B cell (primary cell): Measurements from ENCODE around the gene ERGIC1. TPM values are rescaled to one million over a fixed set of nuclear protein-coding genes. Genes with fewer than 3 reads are reported as not detected.

Experiments
- ATAC-seq: fragments of 200-7000 bp; cut with Tn5 transposase; one replicate; pipeline ENCODE4 v1.10.0; 2021; ENCODE audit warnings: low read depth, mild to moderate bottlenecking, moderate number of reproducible peaks, moderate library complexity
- CTCF ChIA-PET: fragments of 350-600 bp; sonication (Branson Sonifier 250); formaldehyde crosslinking; loops from one replicate; lab custom pipeline; 2021; ENCODE audit warnings: antibody characterized with exemption, inconsistent platforms; lab: Charles Lee
- POLR2A ChIA-PET: fragments of 350-600 bp; sonication (Branson Sonifier 250); formaldehyde crosslinking; loops from one replicate; lab custom pipeline; 2021; ENCODE audit warnings: antibody characterized with exemption; lab: Charles Lee
- DNase-seq: peaks from one replicate; pipeline ENCODE4 v3.0.0; 2013
- H2AFZ ChIP-seq: 2 replicates; pipeline ENCODE4 v1.6.1; 2012; ENCODE audit warnings: mild to moderate bottlenecking, low read depth, low read length; ENCODE audit not compliant: insufficient read depth, poor library complexity, severe bottlenecking
- H3K27ac ChIP-seq, 2 donors: 1 replicate in 1 of 2; 2 replicates in 1 of 2; pipeline ENCODE4 v1.5.1; 2012 to 2013; ENCODE audit warnings: low read length in 2 of 2, mild to moderate bottlenecking in 2 of 2, moderate library complexity in 1 of 2
- H3K27me3 ChIP-seq, 4 experiments: fragments of 200-600 bp in 1 of 4; sonication (generic) in 1 of 4; replicated peaks in 1 of 4; 1 replicate in 2 of 4; 2 replicates in 2 of 4; pipeline versions ENCODE4 v1.6.1 to v1.7.0; 2013 to 2016; ENCODE audit warnings: low read length in 3 of 4, mild to moderate bottlenecking in 2 of 4, mixed read lengths in 1 of 4, moderate library complexity in 1 of 4; ENCODE audit not compliant: insufficient read depth in 4 of 4, control insufficient read depth in 3 of 4; ENCODE audit errors: control extremely low read depth in 1 of 4
- H3K36me3 ChIP-seq, 2 experiments: replicated peaks in 1 of 2; 1 replicate in 1 of 2; 2 replicates in 1 of 2; pipeline versions ENCODE4 v1.6.1 to v1.7.1; 2013; ENCODE audit warnings: low read length in 1 of 2; ENCODE audit not compliant: insufficient read depth in 2 of 2, control insufficient read depth in 1 of 2; ENCODE audit errors: control extremely low read depth in 1 of 2, extremely low read depth in 1 of 2
- H3K4me1 ChIP-seq, 2 donors: fragments of 200-600 bp in 1 of 2; sonication (generic) in 1 of 2; 1 replicate in 1 of 2; 2 replicates in 1 of 2; pipeline versions ENCODE4 v1.5.1 to v1.6.1; 2013 to 2017; ENCODE audit warnings: low read length in 2 of 2; ENCODE audit not compliant: control insufficient read depth in 2 of 2, insufficient read depth in 2 of 2
- H3K4me2 ChIP-seq: replicated peaks from 2 replicates; pipeline ENCODE3; 2012; ENCODE audit warnings: mild to moderate bottlenecking, low read depth, low read length; ENCODE audit not compliant: poor library complexity, severe bottlenecking
- H3K4me3 ChIP-seq, 5 experiments: fragments of 200-600 bp in 1 of 5; sonication (generic) in 1 of 5; 1 replicate in 3 of 5; 2 replicates in 2 of 5; pipeline versions ENCODE4 v1.5.1 to v1.7.0; 2011 to 2016; ENCODE audit warnings: low read length in 4 of 5, mild to moderate bottlenecking in 4 of 5, low read depth in 2 of 5, control low read depth in 1 of 5, moderate library complexity in 1 of 5; ENCODE audit not compliant: insufficient read depth in 1 of 5; ENCODE audit errors: control extremely low read depth in 1 of 5, extremely low read depth in 1 of 5
- H3K79me2 ChIP-seq: fragments of 200-600 bp; sonication (generic); one replicate; pipeline ENCODE4 v1.6.0; 2016; ENCODE audit warnings: low read length; ENCODE audit not compliant: control insufficient read depth, insufficient read depth
- H3K9ac ChIP-seq: fragments of 200-600 bp; sonication (generic); 2 replicates; pipeline ENCODE4 v1.6.1; 2017; ENCODE audit warnings: mild to moderate bottlenecking, low read length, moderate library complexity
- H3K9me3 ChIP-seq, 3 donors: one replicate each; pipeline versions ENCODE4 v1.6.1 to v1.7.1; 2013; ENCODE audit warnings: low read length in 2 of 3; ENCODE audit not compliant: control insufficient read depth in 2 of 3, insufficient read depth in 1 of 3; ENCODE audit errors: control extremely low read depth in 1 of 3
- H4K20me1 ChIP-seq: 2 replicates; pipeline ENCODE4 v1.6.0; 2012; ENCODE audit warnings: mild to moderate bottlenecking, low read length; ENCODE audit not compliant: insufficient read depth, control insufficient read depth, poor library complexity, severe bottlenecking
- H3K27ac Mint-ChIP-seq: one replicate; pipeline ENCODE4 v1.8.0; 2021; ENCODE audit warnings: mixed read lengths
- H3K27me3 Mint-ChIP-seq: one replicate; pipeline ENCODE4 v1.8.0; 2021; ENCODE audit warnings: mixed read lengths
- H3K4me1 Mint-ChIP-seq: one replicate; pipeline ENCODE4 v1.8.0; 2021; ENCODE audit warnings: mixed read lengths
- H3K4me3 Mint-ChIP-seq: one replicate; pipeline ENCODE4 v1.8.0; 2021; ENCODE audit warnings: mixed read lengths
- H3K9me3 Mint-ChIP-seq: one replicate; pipeline ENCODE4 v1.8.0; 2022; ENCODE audit warnings: mixed read lengths; ENCODE audit not compliant: insufficient read depth
- CTCF ChIP-seq: fragments of 200-600 bp; IDR thresholded peaks from one replicate; pipeline ENCODE4 v1.8.0; 2022; ENCODE audit warnings: antibody characterized with exemption, mild to moderate bottlenecking
- EZH2 ChIP-seq: IDR thresholded peaks from 2 replicates; pipeline ENCODE4 v1.6.1; 2012; ENCODE audit warnings: borderline replicate concordance, low read depth, mild to moderate bottlenecking, moderate library complexity, low read length; ENCODE audit not compliant: insufficient read depth, poor library complexity, severe bottlenecking
- WGBS: methylation state at CpG from one replicate; pipeline ENCODE4 v1.1.5; 2013; ENCODE audit warnings: missing lambda C conversion rate; ENCODE audit not compliant: insufficient coverage; 5-methylcytosine and 5-hydroxymethylcytosine counted together
- intact Hi-C: fragments of 100-400 bp; cut with micrococcal nuclease; formaldehyde crosslinking; loops from one replicate; pipeline ENCODE4 v1.10.0; 2022
- polyA plus RNA-seq: library from polyadenylated mRNA; depleted of rRNA; stranded (reverse); fragments of >200 nt; gene quantifications from 2 replicates; pipeline ENCODE4 v1.2.3, GENCODE V29; 2012
- total RNA-seq, 2 donors: library from RNA; stranded (reverse); fragments of 120-200 nt in 1 of 2; gene quantifications; 1 replicate in 1 of 2; 2 replicates in 1 of 2; pipeline versions ENCODE4 v1.2.3 to v1.2.4, GENCODE V29; 2013 to 2022

ERGIC1 gene
- total and polyA plus RNA-seq, 2 donors (not counting 1 experiment from before 2014, with no cell fraction given): 86.3 to 140 TPM

GRCh38 chr5:172837640-172838039 lies 3.6 kb downstream of the ERGIC1 start:
- Mint-ChIP-seq H3K27me3 (no peaks in the 10 kb centered on the region), H3K4me1 (peaks cover 77% of the 10 kb centered on the region), H3K27ac (peak overlapping the region; percentile 96), H3K4me3 (peak overlapping the region; percentile 90), H3K9me3 (no peaks in the 10 kb centered on the region)
- no peaks in the 10 kb centered on the region for H3K27me3 ChIP-seq
- 0% methylated on average over 6 of the region's 7 CpGs for WGBS
- H3K9ac ChIP-seq: peak overlapping the region; percentile 64
- peak; percentile 70 for ATAC-seq
- DNase-seq: peak; percentile 88
- H3K4me1 ChIP-seq: peaks cover 42 to 53% of the 10 kb centered on the region in 2 donors
- no peaks in the 10 kb centered on the region for H3K9me3 ChIP-seq
- no peak for TF ChIP-seq EZH2
- no peak for TF ChIP-seq CTCF
- intact Hi-C loops: loop anchor here (2.0 to 5.0 kb wide), 2 partner anchors 95 to 121 kb away; no protein-coding TSS in a partner anchor
- H3K4me3 ChIP-seq: peak overlapping the region in 4 of 5 experiments; percentile 28 to 54 (median 38)
- peaks cover 83% of the 10 kb centered on the region for H3K79me2 ChIP-seq
- CTCF ChIA-PET: interaction anchor here (0.7 to 7.4 kb wide), 5 partner anchors 11 to 123 kb away, joined by 3 to 60 read pairs (median 4); partner anchors contain the start of gene DUSP1
- H3K36me3 ChIP-seq: peaks cover 0 to 27% of the 10 kb centered on the region in 2 experiments
- H2AFZ ChIP-seq: peak overlapping the region; percentile 51
- peak overlapping the region; percentile 93 for H3K4me2 ChIP-seq
- no peaks in the 10 kb centered on the region for H4K20me1 ChIP-seq
- peak overlapping the region; percentile 95 to 98 for H3K27ac ChIP-seq
- POLR2A ChIA-PET: interaction anchor here (0.6 to 5.5 kb wide), 4 partner anchors 13 to 67 kb away, joined by 7 to 52 read pairs (median 10); partner anchors contain the start of gene DUSP1
